ENCODE results near the gene TNC.

The TNC gene

DNA sequence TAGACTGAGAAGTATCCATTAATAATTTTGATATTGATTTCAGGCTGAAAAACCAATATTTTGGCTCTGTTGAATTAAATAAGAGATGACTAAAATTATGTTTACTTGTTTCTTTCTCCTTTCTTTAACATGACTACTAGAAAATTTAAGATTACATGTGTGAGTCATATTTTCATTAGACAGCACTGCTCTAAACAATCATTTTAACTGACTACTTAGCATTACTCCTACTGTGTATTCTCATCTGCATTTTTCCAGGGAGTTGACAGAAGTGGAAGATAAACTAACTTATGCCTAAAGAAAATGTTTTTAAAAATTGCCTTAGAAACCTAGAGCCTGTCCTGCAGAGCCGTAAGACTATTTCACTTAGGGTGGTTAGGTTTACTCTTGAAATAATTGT, 29.1 kb downstream of the TNC start:
- no peak overlapping the region for H3K4me3 ChIP-seq (ENCODE audit: low read depth, low read length)
- TF ChIP-seq, protein P1, sequence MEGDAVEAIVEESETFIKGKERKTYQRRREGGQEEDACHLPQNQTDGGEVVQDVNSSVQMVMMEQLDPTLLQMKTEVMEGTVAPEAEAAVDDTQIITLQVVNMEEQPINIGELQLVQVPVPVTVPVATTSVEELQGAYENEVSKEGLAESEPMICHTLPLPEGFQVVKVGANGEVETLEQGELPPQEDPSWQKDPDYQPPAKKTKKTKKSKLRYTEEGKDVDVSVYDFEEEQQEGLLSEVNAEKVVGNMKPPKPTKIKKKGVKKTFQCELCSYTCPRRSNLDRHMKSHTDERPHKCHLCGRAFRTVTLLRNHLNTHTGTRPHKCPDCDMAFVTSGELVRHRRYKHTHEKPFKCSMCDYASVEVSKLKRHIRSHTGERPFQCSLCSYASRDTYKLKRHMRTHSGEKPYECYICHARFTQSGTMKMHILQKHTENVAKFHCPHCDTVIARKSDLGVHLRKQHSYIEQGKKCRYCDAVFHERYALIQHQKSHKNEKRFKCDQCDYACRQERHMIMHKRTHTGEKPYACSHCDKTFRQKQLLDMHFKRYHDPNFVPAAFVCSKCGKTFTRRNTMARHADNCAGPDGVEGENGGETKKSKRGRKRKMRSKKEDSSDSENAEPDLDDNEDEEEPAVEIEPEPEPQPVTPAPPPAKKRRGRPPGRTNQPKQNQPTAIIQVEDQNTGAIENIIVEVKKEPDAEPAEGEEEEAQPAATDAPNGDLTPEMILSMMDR (IDR thresholded peaks at IDR 0.05; ENCODE audit: borderline replicate concordance, insufficient read depth, low read depth, low read length): no peak

DNA sequence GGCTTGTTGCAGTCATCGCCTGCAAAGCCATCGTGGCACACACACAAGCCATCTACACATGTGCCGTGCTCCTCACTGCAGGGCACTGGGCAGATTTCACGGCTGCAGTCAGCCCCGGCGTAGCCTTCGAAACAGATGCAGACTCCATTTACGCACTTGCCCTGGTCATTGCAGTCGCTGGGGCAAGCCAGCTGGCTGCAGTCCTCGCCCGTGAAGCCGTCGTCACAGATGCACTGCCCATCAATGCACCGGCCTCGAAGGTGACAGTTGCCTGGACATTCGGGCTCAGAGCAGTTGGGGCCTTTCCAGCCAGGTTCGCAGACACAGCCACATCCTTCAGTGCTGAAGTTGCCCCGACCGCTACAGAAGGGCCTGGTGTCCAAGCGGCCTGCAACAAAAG, 31.1 kb downstream of the TNC start:
- TF ChIP-seq, protein P1 (IDR thresholded peaks at IDR 0.05; ENCODE audit: borderline replicate concordance, insufficient read depth, low read depth, low read length): no peak

DNA sequence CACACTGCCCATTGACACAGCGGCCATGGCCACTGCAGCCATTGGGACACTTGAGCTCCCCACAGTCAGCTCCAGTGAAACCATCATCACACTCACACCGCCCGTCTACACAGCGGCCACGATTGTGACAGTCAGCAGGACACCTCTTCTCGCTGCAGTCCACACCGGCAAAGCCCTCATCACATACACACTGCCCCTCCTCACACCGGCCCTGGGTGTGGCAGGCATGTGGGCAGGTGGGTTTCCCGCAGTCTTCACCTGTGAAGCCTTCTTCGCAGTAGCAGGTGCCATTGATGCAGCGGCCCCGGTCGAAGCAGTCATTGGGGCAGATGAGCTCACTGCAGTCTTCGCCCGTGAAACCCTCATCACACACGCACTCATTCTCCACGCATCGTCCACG, 31.5 kb downstream of the TNC start:
- TF ChIP-seq, protein P1 (IDR thresholded peaks at IDR 0.05; ENCODE audit: borderline replicate concordance, insufficient read depth, low read depth, low read length): no peak
- no peak overlapping the region for H3K4me3 ChIP-seq (ENCODE audit: low read depth, low read length)

More for the DNA sequence above, 31.1 kb downstream of the TNC start:
- H3K4me3 ChIP-seq (ENCODE audit: low read depth, low read length): no peak overlapping the region

DNA sequence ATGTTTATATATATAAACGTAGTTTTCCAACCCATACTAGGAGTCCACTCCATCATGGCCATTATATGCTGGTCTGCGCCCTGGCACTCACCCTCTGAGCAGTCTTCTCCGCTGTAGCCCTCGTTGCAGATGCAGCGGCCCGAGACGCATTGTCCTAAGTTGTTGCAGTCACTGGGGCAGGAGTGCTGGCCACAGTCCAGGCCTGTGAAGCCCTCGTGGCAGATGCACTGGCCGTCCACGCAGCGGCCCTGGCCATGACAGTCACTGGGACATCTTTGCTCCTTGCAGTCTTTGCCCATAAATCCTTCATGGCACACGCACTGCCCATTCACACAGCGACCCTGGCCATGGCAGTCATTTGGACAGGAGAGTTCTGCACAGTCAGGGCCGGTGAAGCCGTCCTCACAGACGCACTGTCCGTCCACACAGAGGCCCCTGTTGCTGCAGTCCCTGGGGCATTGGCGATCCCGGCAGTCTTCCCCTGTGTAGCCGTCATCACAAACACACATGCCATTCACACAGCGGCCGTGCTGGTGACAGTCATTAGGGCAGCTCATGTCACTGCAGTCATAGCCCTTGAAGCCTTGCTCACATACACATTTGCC, 32.1 kb downstream of the TNC start:
- TF ChIP-seq, protein P1 (IDR thresholded peaks at IDR 0.05; ENCODE audit: borderline replicate concordance, insufficient read depth, low read depth, low read length): no peak
- H3K4me3 ChIP-seq (ENCODE audit: low read depth, low read length): no peak overlapping the region

DNA sequence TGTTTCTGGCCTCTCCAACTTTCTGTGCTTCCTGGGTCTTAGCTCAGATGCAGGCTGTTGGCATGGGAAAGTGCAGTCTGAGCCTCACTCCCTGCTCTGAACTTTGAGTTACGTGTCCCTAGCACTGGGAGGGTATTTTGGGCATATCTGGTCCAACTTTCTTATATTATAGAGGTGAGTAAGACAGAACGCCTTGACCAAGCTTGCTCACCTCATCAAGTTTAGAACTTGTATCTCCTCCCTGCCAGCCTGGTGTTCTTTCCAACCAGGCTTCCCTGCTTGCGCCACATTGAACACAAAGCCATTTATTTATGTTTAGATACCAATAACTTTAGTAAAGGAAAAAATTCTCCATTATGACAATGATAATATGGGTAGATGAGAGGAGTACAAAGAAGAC, 33.2 kb downstream of the TNC start:
- no peak overlapping the region for H3K4me3 ChIP-seq (ENCODE audit: low read depth, low read length)
- TF ChIP-seq, protein P1 (IDR thresholded peaks at IDR 0.05; ENCODE audit: borderline replicate concordance, insufficient read depth, low read depth, low read length): no peak

DNA sequence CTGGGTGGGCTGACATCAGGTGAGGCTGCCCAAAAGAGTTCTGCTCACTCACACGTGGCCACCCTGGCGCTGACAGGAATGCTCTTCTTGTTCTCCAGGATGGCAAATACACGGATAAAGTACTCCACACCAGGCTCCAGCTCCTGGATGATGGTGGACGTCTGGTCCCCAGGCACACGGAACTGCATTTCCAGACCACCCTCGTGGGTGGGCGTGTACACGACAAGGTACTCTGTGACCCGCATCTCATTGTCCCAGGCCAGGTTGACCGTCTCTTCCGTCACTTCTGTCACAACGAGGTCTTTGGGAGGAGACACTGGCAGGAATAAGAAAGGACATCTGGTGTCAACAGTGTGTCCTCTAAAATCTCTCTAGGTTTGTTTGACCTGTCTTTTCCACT, 33.8 kb downstream of the TNC start:
- TF ChIP-seq, protein P1 (IDR thresholded peaks at IDR 0.05; ENCODE audit: borderline replicate concordance, insufficient read depth, low read depth, low read length): no peak
- no peak overlapping the region for H3K4me3 ChIP-seq (ENCODE audit: low read depth, low read length)

DNA sequence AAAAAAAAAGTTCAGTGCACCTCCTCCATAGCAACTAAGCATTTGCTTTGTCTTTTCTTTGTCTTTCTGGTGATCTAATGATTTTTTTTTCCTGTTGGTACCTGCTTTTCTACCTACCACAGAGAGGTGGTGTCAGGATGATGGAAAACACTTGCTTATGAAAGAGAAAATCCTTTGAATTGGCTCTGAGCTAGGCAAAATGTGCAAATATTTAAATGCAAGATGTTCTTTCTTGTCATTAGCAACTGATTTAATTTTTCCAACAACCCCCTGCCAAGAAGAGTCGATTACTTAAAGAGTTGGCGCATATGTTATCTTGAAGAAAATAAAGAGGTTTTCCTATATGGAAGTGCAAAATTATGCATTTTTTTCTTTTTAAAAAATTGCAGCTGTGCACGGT, 37.7 kb downstream of the TNC start:
- TF ChIP-seq, protein P1 (IDR thresholded peaks at IDR 0.05; ENCODE audit: borderline replicate concordance, insufficient read depth, low read depth, low read length): no peak
- no peak overlapping the region for H3K4me3 ChIP-seq (ENCODE audit: low read depth, low read length)
